Keratinocyte (primary cell): ENCODE measurements around the gene IFI16. TPM values are rescaled to one million over a fixed set of nuclear protein-coding genes. Genes with fewer than 3 reads are reported as not detected.

Experiments
- DNase-seq: peaks from one replicate; pipeline ENCODE4 v3.0.0-alpha.2; 2011; ENCODE audit warnings: low read depth, missing footprints, low spot score
- FAIRE-seq: peaks from 2 replicates; lab custom pipeline; 2011; peaks lifted over from hg19 to GRCh38; lab: Jason Lieb, UNC
- H2AFZ ChIP-seq: 2 replicates; pipeline ENCODE4 v1.6.0; 2012; ENCODE audit warnings: low read length, control low read depth, inconsistent platforms; ENCODE audit not compliant: control insufficient read depth
- H3K27ac ChIP-seq: 2 replicates; pipeline ENCODE4 v1.5.1; 2011; ENCODE audit warnings: low read length; ENCODE audit not compliant: control insufficient read depth, insufficient read depth
- H3K27me3 ChIP-seq: 3 replicates; pipeline ENCODE4 v1.6.0; 2011; ENCODE audit warnings: low read length; ENCODE audit not compliant: control insufficient read depth, insufficient read depth; ENCODE audit errors: extremely low read depth
- H3K36me3 ChIP-seq, 2 experiments: 2 replicates in 1 of 2; 3 replicates in 1 of 2; pipeline ENCODE4 v1.5.1; 2011; ENCODE audit warnings: low read length in 2 of 2, mild to moderate bottlenecking in 1 of 2; ENCODE audit not compliant: control insufficient read depth in 2 of 2, insufficient read depth in 2 of 2; ENCODE audit errors: extremely low read depth in 1 of 2
- H3K4me1 ChIP-seq: 3 replicates; pipeline ENCODE4 v1.5.1; 2011; ENCODE audit warnings: low read length; ENCODE audit not compliant: control insufficient read depth, insufficient read depth; ENCODE audit errors: extremely low read depth
- H3K4me2 ChIP-seq: 3 replicates; pipeline ENCODE4 v1.6.0; 2011; ENCODE audit warnings: low read depth, low read length; ENCODE audit not compliant: control insufficient read depth, insufficient read depth; ENCODE audit errors: extremely low read depth
- H3K4me3 ChIP-seq, 3 experiments: fragments of 200-600 bp in 1 of 3; sonication (generic) in 1 of 3; 2 replicates in 2 of 3; 3 replicates in 1 of 3; pipeline ENCODE4 v1.5.1; 2011 to 2016; ENCODE audit warnings: low read length in 3 of 3, mild to moderate bottlenecking in 3 of 3, control low read depth in 2 of 3, inconsistent platforms in 1 of 3, low read depth in 1 of 3, mixed read lengths in 1 of 3, mixed run types in 1 of 3, moderate library complexity in 1 of 3; ENCODE audit not compliant: control insufficient read depth in 2 of 3, insufficient read depth in 2 of 3; ENCODE audit errors: extremely low read depth in 1 of 3
- H3K79me2 ChIP-seq: 2 replicates; pipeline ENCODE4 v1.6.0; 2012; ENCODE audit warnings: low read length; ENCODE audit not compliant: control insufficient read depth, insufficient read depth
- H3K9ac ChIP-seq: 3 replicates; pipeline ENCODE4 v1.6.0; 2011; ENCODE audit warnings: low read length; ENCODE audit not compliant: control insufficient read depth, insufficient read depth; ENCODE audit errors: extremely low read depth
- H3K9me1 ChIP-seq: 3 replicates; pipeline ENCODE4 v1.6.0; 2011; ENCODE audit warnings: low read length; ENCODE audit not compliant: control insufficient read depth, insufficient read depth; ENCODE audit errors: extremely low read depth
- H3K9me3 ChIP-seq: 2 replicates; pipeline ENCODE4 v1.5.1; 2012; ENCODE audit warnings: low read depth, low read length; ENCODE audit not compliant: control insufficient read depth
- H4K20me1 ChIP-seq: 3 replicates; pipeline ENCODE4 v1.6.0; 2011; ENCODE audit warnings: low read length; ENCODE audit not compliant: control insufficient read depth, insufficient read depth; ENCODE audit errors: extremely low read depth
- EZH2 ChIP-seq: IDR thresholded peaks from one replicate; pipeline ENCODE4 v1.6.1; 2012; ENCODE audit warnings: inconsistent platforms, mild to moderate bottlenecking, low read length, moderate library complexity
- dilution Hi-C: fragments of 300-500 bp; cut with MboI; formaldehyde crosslinking; loops from one replicate; pipeline ENCODE4 v1.7.0; 2020; ENCODE audit warnings: low sequenced_read_pairs; ENCODE audit not compliant: extremely low pct_ligation_motif_present
- polyA minus RNA-seq, 3 experiments: library from RNA; depleted of rRNA, polyadenylated mRNA; stranded (reverse); fragments of >200 nt; gene quantifications; 1 replicate in 1 of 3; 2 replicates in 1 of 3; 3 replicates in 1 of 3; pipeline ENCODE4 v1.2.3, GENCODE V29; 2011
- polyA plus RNA-seq, 5 experiments: library from polyadenylated mRNA; depleted of rRNA in 3 of 5; stranded (reverse) in 3 of 5; stranded (forward) in 1 of 5; unstranded in 1 of 5; fragments of >200 nt; gene quantifications; 1 replicate in 1 of 5; 2 replicates in 3 of 5; 3 replicates in 1 of 5; pipeline versions ENCODE4 v1.2.1 to v1.2.3, GENCODE V29; 2011 to 2012; ENCODE audit warnings: missing spikeins in 2 of 5, low read depth in 1 of 5, low replicate concordance in 1 of 5
- TF ChIP-seq, protein P1 (sequence below), 3 experiments: IDR thresholded peaks in 1 of 3; conservative IDR thresholded peaks in 1 of 3; optimal IDR thresholded peaks in 1 of 3; 2 replicates in 2 of 3; 3 replicates in 1 of 3; pipeline versions ENCODE3 to v1.5.1; 2011; ENCODE audit warnings: low read length in 3 of 3, mild to moderate bottlenecking in 3 of 3, moderate library complexity in 2 of 3, control low read depth in 1 of 3, inconsistent platforms in 1 of 3; ENCODE audit not compliant: insufficient read depth in 2 of 3; ENCODE audit errors: extremely low read depth in 1 of 3

Gene IFI16
- polyA plus RNA-seq (118 to 193 TPM (median 145 TPM) in 3 replicates), polyA minus RNA-seq (42.0 to 91.5 TPM (median 56.9 TPM) in 3 replicates)
- 116 TPM for polyA plus RNA-seq (2011; ENCODE audit: low read depth)
- 88.8 and 155 TPM in 2 replicates for polyA plus RNA-seq (2011; cell fraction: cytosol; rRNA removed)
- 155 and 191 TPM in 2 replicates for polyA plus RNA-seq (2011; cell fraction: nucleus; rRNA removed)
- polyA plus RNA-seq (2012; ENCODE audit: low replicate concordance), result 69.6 and 121 TPM in 2 replicates
- polyA minus RNA-seq (2011; cell fraction: cytosol; rRNA and poly(A)+ RNA removed), result 53.3 TPM
- 56.6 and 94.6 TPM in 2 replicates for polyA minus RNA-seq (2011; cell fraction: nucleus; rRNA and poly(A)+ RNA removed)

DNA sequence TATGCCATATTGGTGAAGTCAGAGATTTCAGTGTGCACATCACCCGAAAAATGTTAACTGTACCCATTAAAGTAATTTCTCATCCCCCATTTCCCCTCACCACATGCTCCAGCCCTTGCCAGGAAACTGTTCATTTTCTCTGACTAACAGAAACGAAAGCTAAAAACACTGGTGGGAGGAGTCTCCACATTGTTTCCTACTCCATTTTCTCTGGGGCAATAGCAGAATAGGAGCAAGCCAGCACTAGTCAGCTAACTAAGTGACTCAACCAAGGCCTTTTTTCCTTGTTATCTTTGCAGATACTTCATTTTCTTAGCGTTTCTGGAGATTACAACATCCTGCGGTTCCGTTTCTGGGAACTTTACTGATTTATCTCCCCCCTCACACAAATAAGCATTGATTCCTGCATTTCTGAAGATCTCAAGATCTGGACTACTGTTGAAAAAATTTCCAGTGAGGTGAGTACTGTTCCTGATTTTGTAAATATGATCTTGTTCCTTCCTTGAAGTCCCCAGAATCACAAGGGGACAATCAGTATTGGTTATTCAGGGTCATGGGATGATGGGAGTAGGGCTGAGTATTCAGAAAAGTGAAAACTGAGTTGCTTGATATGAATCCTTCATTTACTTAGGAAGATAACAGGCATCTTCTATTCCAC lies at the start of gene IFI16:
Gene IFI16, plus strand, starts transcription at position 204 of the 658 bp plus-strand sequence. CDS start 4,774 bp downstream, outside the sequence.
- TF ChIP-seq, protein P1, sequence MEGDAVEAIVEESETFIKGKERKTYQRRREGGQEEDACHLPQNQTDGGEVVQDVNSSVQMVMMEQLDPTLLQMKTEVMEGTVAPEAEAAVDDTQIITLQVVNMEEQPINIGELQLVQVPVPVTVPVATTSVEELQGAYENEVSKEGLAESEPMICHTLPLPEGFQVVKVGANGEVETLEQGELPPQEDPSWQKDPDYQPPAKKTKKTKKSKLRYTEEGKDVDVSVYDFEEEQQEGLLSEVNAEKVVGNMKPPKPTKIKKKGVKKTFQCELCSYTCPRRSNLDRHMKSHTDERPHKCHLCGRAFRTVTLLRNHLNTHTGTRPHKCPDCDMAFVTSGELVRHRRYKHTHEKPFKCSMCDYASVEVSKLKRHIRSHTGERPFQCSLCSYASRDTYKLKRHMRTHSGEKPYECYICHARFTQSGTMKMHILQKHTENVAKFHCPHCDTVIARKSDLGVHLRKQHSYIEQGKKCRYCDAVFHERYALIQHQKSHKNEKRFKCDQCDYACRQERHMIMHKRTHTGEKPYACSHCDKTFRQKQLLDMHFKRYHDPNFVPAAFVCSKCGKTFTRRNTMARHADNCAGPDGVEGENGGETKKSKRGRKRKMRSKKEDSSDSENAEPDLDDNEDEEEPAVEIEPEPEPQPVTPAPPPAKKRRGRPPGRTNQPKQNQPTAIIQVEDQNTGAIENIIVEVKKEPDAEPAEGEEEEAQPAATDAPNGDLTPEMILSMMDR (optimal IDR thresholded peaks at IDR 0.05 in 1 of 3, IDR thresholded peaks at IDR 0.05 in 1 of 3, conservative IDR thresholded peaks at IDR 0.05 in 1 of 3; ENCODE audit: extremely low read depth in 1 of 3, insufficient read depth in 2 of 3, low read length in 3 of 3), result no peak
- TF ChIP-seq EZH2, result no peak
- FAIRE-seq (peak; percentile 99), DNase-seq (peak; percentile 65)
- Histone ChIP-seq H3K9me3 (peaks cover under 1% of the 10 kb centered on the region), H3K4me3 (peak within 1 kb of the TSS; percentile 61 to 89 (median 88)), H3K27me3 (no peaks in the 10 kb centered on the region), H4K20me1 (no peaks in the 10 kb centered on the region), H3K9me1 (no peaks in the 10 kb centered on the region), H3K79me2 (peaks cover 48% of the 10 kb centered on the region), H3K9ac (peak within 1 kb of the TSS; percentile 93), H3K4me1 (peaks cover 31% of the 10 kb centered on the region), H2AFZ (peak within 1 kb of the TSS; percentile 38), H3K4me2 (peak within 1 kb of the TSS; percentile 92), H3K36me3 (peaks cover 0 to 10% of the 10 kb centered on the region in 2 experiments), H3K27ac (peak within 1 kb of the TSS; percentile 96)
- dilution Hi-C loops, result no loop called here

DNA sequence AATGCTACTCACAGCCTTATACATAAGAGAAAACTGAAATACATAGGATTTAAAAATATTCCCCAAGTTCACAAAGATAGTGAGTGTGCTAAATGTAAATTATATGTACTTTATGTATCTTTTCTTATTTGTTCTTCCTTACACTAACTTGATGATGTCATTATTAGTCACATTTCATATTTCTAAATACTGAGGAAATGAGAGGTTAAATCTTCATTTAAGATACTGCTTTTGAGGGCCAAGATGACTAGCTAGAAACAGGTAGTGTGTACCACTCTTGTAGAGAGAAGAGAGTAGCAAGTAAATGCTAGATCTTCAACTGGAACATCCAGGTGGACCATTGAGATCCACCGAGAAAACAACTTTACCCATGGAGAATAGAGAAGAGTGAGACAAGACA lies 48.5 kb upstream of the IFI16 start:
- Histone ChIP-seq H3K36me3 (no peaks in the 10 kb centered on the region), H3K9ac (no peak overlapping the region), H3K4me3 (no peak overlapping the region), H3K27ac (no peak overlapping the region), H3K9me3 (no peaks in the 10 kb centered on the region), H3K4me2 (no peak overlapping the region), H3K79me2 (no peaks in the 10 kb centered on the region), H3K4me1 (peaks cover 5% of the 10 kb centered on the region), H3K9me1 (no peaks in the 10 kb centered on the region), H3K27me3 (no peaks in the 10 kb centered on the region), H2AFZ (no peak overlapping the region), H4K20me1 (no peaks in the 10 kb centered on the region)
- TF ChIP-seq EZH2, result no peak
- TF ChIP-seq, protein P1 (optimal IDR thresholded peaks at IDR 0.05 in 1 of 3, IDR thresholded peaks at IDR 0.05 in 1 of 3, conservative IDR thresholded peaks at IDR 0.05 in 1 of 3; ENCODE audit: extremely low read depth in 1 of 3, insufficient read depth in 2 of 3, low read length in 3 of 3), result no peak
- DNase-seq (no peak), FAIRE-seq (no peak)
- dilution Hi-C loops, result no loop called here
